MCF 10A (cell line): ENCODE measurements around the gene CPNE2. TPM values are rescaled to one million over a fixed set of nuclear protein-coding genes. Genes with fewer than 3 reads are reported as not detected.

ENCODE experiments used
- BruUV-seq: library from RNA; stranded (reverse); fragments of 400-500 nt; replicated peaks from 2 replicates; lab custom pipeline; 2021; lab: Mats Ljungman, UMichigan
- CTCF ChIA-PET: fragments of 300-600 bp; sonication (Branson Sonifier 250); formaldehyde crosslinking; extraction: SDS; loops from one replicate; lab custom pipeline; 2021; ENCODE audit warnings: antibody characterized with exemption, inconsistent platforms; lab: Yijun Ruan, JAX
- POLR2A ChIA-PET: fragments of 300-600, 350-650 bp; sonication (Branson Sonifier 250); formaldehyde crosslinking; extraction: SDS; loops from one replicate; lab custom pipeline; 2020; ENCODE audit warnings: antibody characterized with exemption, inconsistent platforms; lab: Yijun Ruan, JAX
- DNase-seq: peaks from one replicate; pipeline ENCODE4 v3.0.0-alpha.2; 2018; ENCODE audit not compliant: unreplicated experiment
- H3K27ac Mint-ChIP-seq: one replicate; pipeline ENCODE4 v1.8.0; 2022; ENCODE audit warnings: mild to moderate bottlenecking, low read depth, mixed read lengths; ENCODE audit not compliant: unreplicated experiment
- H3K27me3 Mint-ChIP-seq: one replicate; pipeline ENCODE4 v1.8.0; 2022; ENCODE audit warnings: mixed read lengths; ENCODE audit not compliant: insufficient read depth, unreplicated experiment
- H3K36me3 Mint-ChIP-seq: one replicate; pipeline ENCODE4 v1.8.0; 2022; ENCODE audit warnings: mild to moderate bottlenecking, moderate library complexity, mixed read lengths; ENCODE audit not compliant: insufficient read depth, unreplicated experiment
- H3K4me1 Mint-ChIP-seq: one replicate; pipeline ENCODE4 v1.8.0; 2022; ENCODE audit warnings: mixed read lengths; ENCODE audit not compliant: insufficient read depth, unreplicated experiment
- H3K4me3 Mint-ChIP-seq: one replicate; pipeline ENCODE4 v1.8.0; 2022; ENCODE audit warnings: mild to moderate bottlenecking, moderate library complexity, mixed read lengths; ENCODE audit not compliant: unreplicated experiment
- H3K9me3 Mint-ChIP-seq: one replicate; pipeline ENCODE4 v1.8.0; 2022; ENCODE audit warnings: mixed read lengths; ENCODE audit not compliant: unreplicated experiment
- intact Hi-C: fragments of 100-400 bp; cut with micrococcal nuclease; formaldehyde crosslinking; loops from 2 replicates; pipeline ENCODE4 v1.14.1; 2022
- total RNA-seq: library from RNA; stranded (reverse); gene quantifications from 2 replicates; pipeline ENCODE4 v1.2.3, GENCODE V29; 2022
- TF ChIP-seq, protein P1 (sequence below): fragments of 200-600 bp; IDR thresholded peaks from one replicate; pipeline ENCODE4 v1.8.0; 2022; ENCODE audit warnings: antibody characterized with exemption, mild to moderate bottlenecking; ENCODE audit not compliant: unreplicated experiment

CPNE2 gene
- total RNA-seq, 1 experiment from 2014 or later, result 6.7 TPM

DNA sequence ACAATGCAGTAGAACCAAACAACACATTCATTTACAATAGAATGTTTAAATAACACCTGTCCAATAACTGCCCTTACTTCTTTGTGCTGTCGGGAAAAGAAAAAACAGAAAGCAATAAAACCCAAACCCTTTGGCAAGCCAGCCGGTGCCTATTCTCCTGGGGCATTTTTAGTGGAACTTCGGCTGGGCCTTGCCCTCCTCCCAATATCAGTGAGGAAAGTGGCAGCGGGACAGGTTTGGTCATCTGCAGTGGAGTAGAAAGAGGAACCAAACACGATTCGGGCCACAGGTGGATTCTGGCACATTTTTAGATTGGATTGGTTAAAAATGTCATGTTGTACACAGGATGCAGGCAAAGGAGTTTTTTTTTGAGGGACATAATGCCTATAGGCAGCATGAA, 61.5 kb downstream of the CPNE2 start:
- no peaks in the 10 kb centered on the region for H3K27me3 Mint-ChIP-seq
- no peaks in the 10 kb centered on the region for H3K4me1 Mint-ChIP-seq
- H3K27ac Mint-ChIP-seq, result no peak overlapping the region
- TF ChIP-seq, protein P1, sequence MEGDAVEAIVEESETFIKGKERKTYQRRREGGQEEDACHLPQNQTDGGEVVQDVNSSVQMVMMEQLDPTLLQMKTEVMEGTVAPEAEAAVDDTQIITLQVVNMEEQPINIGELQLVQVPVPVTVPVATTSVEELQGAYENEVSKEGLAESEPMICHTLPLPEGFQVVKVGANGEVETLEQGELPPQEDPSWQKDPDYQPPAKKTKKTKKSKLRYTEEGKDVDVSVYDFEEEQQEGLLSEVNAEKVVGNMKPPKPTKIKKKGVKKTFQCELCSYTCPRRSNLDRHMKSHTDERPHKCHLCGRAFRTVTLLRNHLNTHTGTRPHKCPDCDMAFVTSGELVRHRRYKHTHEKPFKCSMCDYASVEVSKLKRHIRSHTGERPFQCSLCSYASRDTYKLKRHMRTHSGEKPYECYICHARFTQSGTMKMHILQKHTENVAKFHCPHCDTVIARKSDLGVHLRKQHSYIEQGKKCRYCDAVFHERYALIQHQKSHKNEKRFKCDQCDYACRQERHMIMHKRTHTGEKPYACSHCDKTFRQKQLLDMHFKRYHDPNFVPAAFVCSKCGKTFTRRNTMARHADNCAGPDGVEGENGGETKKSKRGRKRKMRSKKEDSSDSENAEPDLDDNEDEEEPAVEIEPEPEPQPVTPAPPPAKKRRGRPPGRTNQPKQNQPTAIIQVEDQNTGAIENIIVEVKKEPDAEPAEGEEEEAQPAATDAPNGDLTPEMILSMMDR, result no peak
- H3K9me3 Mint-ChIP-seq, result no peaks in the 10 kb centered on the region
- CTCF ChIA-PET, result interaction anchor here (0.6 kb wide), 1 partner anchor 16 kb away, joined by 4 read pairs; no protein-coding TSS in a partner anchor
- intact Hi-C loops, result no loop called here
- no peak overlapping the region for H3K4me3 Mint-ChIP-seq
- TSS peak; percentile 76 for BruUV-seq
- H3K36me3 Mint-ChIP-seq, result peaks cover 65% of the 10 kb centered on the region
- no peak for DNase-seq
- POLR2A ChIA-PET, result interaction anchor here (0.6 kb wide), 1 partner anchor 9 kb away, joined by 3 read pairs; no protein-coding TSS in a partner anchor

DNA sequence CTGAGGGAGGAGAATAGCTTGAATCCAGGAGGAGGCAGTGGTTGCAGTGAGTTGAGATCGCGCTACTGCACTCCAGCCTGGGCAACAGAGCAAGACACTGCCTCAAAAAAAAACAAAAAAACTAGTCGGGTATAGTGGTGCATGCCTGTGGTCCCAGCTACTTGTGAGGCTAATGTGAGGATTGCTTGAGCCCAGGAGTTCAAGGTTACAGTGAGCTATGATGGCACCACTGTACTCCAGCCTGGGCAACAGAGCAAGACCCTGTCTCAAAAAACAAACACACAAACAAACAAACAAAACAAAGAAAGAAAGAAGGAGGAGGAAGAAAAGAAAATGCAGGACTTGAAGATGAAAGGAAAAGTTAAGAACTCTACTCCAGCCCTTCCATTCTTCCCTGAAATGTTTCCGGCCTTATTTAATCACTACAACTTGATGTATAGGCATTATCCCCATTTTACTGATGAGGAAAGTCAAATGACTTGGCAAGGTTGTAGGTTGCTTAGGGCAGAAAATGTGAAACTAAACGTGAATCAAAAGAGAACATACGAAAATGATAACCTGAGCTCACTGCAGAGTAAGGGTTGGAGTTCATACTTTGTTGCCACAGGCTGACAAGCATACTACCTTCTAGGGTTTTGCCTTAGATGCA, 63.4 kb downstream of the CPNE2 start:
- Mint-ChIP-seq H3K4me3 (no peak overlapping the region), H3K27me3 (no peaks in the 10 kb centered on the region), H3K9me3 (no peaks in the 10 kb centered on the region), H3K27ac (peak overlapping the region; percentile 46), H3K4me1 (no peaks in the 10 kb centered on the region), H3K36me3 (peaks cover 73% of the 10 kb centered on the region)
- no peak for DNase-seq
- POLR2A ChIA-PET, result no interaction called here
- intact Hi-C loops, result no loop called here
- BruUV-seq, result no TSS peak
- CTCF ChIA-PET, result interaction anchor here (0.6 to 1.7 kb wide), 7 partner anchors 10 to 993 kb away, joined by 3 to 5 read pairs (median 4); no protein-coding TSS in a partner anchor
- TF ChIP-seq, protein P1, result no peak

- no peak for DNase-seq
- TF ChIP-seq, protein P1, result no peak
- Mint-ChIP-seq H3K9me3 (no peaks in the 10 kb centered on the region), H3K36me3 (peaks cover 78% of the 10 kb centered on the region), H3K4me3 (no peak overlapping the region), H3K27me3 (no peaks in the 10 kb centered on the region), H3K27ac (no peak overlapping the region), H3K4me1 (no peaks in the 10 kb centered on the region)
- ChIA-PET CTCF (interaction anchor here (0.7 to 1.7 kb wide), 3 partner anchors 10 to 260 kb away, joined by 3 to 5 read pairs (median 4); no protein-coding TSS in a partner anchor), POLR2A (no interaction called here)
- no TSS peak for BruUV-seq
- intact Hi-C loops, result no loop called here
Observed at GRCh38 chr16:57156351-57156703, 63.9 kb downstream of the CPNE2 start.

GRCh38 chr16:57157533-57157932, 65.2 kb downstream of the CPNE2 start:
- Mint-ChIP-seq H3K27ac (no peak overlapping the region), H3K4me3 (no peak overlapping the region), H3K4me1 (no peaks in the 10 kb centered on the region), H3K36me3 (peaks cover 87% of the 10 kb centered on the region), H3K27me3 (no peaks in the 10 kb centered on the region), H3K9me3 (no peaks in the 10 kb centered on the region)
- intact Hi-C loops, result no loop called here
- DNase-seq, result no peak
- ChIA-PET CTCF (interaction anchor here (0.8 kb wide), 1 partner anchor 21 kb away, joined by 3 read pairs; no protein-coding TSS in a partner anchor), POLR2A (no interaction called here)
- BruUV-seq, result no TSS peak
- TF ChIP-seq, protein P1, result no peak
